GM18951 (cell line): ENCODE data around the gene SNX18.

ENCODE experiments used
- POLR2A ChIP-seq: IDR thresholded peaks from 4 replicates; pipeline ENCODE4 v1.6.1; 2011; ENCODE audit warnings: mild to moderate bottlenecking; ENCODE audit not compliant: insufficient read length, insufficient read depth; ENCODE audit errors: extremely low read depth
- in situ Hi-C: fragments of 300-500 bp; cut with MboI; formaldehyde crosslinking; loops from one replicate; pipeline ENCODE4 v1.12.0; 2022; ENCODE audit warnings: low sequenced_read_pairs, mixed read lengths, inconsistent platforms; ENCODE audit not compliant: unreplicated experiment

SNX18 gene

DNA sequence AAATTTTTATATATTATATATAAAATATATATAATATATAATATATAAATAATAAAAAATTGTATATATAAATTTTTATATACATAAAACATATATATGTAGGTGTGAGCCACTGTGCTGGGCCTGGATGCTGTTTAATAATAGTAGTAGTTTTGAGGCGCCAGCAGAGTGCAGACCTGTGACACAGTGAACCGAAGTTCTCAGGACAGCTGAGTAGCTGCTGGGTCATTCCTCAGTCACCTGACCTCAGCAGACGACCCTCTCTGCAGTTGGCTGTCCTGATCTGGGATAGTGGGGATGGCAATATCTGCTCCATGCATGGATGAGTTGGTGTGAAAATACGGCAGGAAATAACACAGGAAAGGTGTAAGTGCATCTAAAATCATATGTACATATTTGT is 3.3 kb upstream of the SNX18 start:
- TF ChIP-seq POLR2A = no peak
- in situ Hi-C loops = loop anchor here (10.0 kb wide), 1 partner anchor 331 kb away; no protein-coding TSS in a partner anchor

DNA sequence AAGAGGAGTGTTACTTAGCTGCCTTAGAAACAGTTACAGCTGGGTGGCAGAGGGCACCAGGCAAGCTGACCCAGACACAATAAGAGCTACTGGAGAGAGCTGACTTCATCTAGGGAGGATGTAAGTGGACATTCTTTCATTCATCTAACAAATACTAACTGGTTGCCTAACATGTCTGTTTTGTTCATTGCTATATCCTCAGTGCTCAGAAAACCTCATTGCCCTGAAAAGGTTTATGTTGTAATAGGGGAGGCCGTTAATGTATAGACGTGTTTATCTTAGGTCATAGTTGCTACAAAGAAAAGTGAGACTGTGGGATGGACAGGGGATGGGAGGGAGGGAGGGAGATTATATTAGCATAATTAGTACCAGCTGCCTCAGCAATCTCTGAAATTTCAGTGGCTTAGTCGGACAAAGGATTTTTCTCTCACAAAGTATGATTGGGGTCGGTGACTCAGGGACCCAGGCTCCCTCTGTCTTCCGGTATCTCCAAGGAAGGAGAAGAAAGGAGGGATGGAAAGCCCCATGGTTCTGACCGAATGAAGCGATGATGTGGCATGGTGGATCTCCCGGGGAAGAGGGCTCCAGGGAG is 2.6 kb upstream of the SNX18 start:
- TF ChIP-seq POLR2A = no peak
- in situ Hi-C loops = loop anchor here (10.0 kb wide), 1 partner anchor 330 kb away; no protein-coding TSS in a partner anchor

DNA sequence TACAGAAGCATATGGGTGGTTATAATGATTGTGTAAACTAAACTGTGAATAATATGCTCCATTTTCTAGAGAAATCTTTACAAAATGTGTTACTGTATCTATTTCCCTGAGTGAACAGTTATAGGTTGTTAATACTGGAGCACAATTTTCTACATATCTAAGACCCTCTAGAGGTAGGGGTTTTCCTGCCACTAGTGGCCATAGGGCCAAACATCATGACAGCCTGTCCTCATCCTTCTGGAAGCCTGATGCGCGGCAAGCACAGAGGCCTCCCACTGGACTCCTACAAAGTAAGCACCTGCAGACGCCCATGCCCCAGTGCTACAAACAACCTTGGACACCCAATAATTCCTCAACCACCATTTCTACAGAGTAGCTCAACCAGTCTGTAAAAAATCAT is 1.9 kb upstream of the SNX18 start:
- in situ Hi-C loops = loop anchor here (10.0 kb wide), 1 partner anchor 329 kb away; no protein-coding TSS in a partner anchor
- TF ChIP-seq POLR2A = no peak

DNA sequence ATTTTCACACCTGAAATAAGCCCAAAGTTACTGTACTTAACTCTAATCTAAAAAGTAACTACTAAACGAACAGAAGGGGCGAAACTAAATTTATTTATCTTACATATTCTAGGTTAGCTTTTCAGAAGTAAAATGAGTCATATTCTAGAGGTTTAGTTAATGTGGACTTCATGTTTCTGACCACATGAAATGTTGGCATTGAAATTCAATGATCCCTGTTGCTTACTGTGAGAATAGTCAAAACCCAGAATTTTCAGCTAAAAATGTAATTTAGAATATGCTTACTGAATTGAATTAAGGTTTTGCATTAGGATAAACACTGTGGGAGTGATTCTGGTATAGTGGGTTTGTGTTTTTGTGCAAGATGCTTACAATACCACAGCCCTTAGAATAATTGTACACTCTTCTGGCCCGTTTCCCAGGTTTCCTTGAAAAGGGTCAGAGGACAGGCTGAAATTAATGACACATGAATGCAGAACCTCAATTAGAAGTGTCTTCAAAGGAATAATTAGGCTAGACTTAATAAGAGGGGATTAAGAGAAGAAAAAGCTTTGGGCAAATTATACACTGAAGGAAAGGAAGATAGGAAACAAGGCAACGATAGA is 1.4 kb upstream of the SNX18 start:
- no peak for TF ChIP-seq POLR2A
- in situ Hi-C loops = loop anchor here (10.0 kb wide), 1 partner anchor 329 kb away; no protein-coding TSS in a partner anchor

DNA sequence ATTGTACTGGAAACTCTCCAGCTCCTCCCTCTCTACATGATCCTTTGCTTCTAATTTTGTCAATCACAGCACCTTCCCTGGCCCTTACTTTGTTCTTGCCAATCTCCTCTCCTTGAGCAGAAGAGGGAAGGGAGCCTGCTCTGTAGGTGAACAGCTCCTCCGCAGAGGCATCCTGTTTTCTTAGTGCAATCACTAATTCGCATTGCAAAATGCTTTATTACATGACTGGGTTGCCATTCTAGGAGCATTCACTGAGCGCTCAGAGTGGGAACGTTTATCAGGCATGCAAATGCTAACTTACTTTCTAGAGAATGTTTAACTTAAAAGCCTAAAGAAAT is 416 bp upstream of the SNX18 start:
- TF ChIP-seq POLR2A = no peak
- in situ Hi-C loops = loop anchor here (10.0 kb wide), 1 partner anchor 328 kb away; no protein-coding TSS in a partner anchor

DNA sequence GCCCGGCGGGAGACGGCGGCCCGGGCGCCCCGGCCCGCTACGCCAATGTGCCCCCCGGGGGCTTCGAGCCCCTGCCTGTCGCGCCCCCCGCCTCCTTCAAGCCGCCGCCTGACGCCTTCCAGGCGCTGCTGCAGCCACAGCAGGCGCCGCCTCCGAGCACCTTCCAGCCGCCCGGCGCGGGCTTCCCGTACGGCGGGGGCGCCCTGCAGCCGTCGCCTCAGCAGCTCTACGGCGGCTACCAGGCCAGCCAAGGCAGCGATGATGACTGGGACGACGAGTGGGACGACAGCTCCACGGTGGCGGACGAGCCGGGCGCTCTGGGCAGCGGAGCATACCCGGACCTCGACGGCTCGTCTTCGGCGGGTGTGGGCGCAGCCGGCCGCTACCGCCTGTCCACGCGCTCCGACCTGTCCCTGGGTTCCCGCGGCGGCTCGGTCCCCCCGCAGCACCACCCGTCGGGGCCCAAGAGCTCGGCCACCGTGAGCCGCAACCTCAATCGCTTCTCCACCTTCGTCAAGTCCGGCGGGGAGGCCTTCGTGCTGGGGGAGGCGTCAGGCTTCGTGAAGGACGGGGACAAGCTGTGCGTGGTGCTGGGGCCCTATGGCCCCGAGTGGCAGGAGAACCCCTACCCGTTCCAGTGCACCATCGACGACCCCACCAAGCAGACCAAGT is 723 bp downstream of the SNX18 start:
- in situ Hi-C loops = loop anchor here (10.0 kb wide), 1 partner anchor 327 kb away; no protein-coding TSS in a partner anchor
- TF ChIP-seq POLR2A = no peak

DNA sequence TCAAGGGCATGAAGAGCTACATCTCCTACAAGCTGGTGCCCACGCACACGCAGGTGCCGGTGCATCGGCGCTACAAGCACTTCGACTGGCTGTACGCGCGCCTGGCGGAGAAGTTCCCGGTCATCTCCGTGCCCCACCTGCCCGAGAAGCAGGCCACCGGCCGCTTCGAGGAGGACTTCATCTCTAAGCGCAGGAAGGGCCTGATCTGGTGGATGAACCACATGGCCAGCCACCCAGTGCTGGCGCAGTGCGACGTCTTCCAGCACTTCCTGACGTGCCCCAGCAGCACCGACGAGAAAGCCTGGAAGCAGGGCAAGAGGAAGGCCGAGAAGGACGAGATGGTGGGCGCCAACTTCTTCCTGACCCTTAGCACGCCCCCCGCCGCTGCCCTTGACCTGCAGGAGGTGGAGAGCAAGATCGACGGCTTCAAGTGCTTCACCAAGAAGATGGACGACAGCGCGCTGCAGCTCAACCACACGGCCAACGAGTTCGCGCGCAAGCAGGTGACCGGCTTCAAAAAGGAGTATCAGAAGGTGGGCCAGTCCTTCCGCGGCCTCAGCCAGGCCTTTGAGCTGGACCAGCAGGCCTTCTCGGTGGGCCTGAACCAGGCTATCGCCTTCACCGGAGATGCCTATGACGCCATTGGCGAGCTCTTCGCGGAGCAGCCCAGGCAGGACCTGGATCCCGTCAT is 1.4 kb downstream of the SNX18 start:
- TF ChIP-seq POLR2A = no peak
- in situ Hi-C loops = loop anchor here (10.0 kb wide), 1 partner anchor 326 kb away; no protein-coding TSS in a partner anchor

DNA sequence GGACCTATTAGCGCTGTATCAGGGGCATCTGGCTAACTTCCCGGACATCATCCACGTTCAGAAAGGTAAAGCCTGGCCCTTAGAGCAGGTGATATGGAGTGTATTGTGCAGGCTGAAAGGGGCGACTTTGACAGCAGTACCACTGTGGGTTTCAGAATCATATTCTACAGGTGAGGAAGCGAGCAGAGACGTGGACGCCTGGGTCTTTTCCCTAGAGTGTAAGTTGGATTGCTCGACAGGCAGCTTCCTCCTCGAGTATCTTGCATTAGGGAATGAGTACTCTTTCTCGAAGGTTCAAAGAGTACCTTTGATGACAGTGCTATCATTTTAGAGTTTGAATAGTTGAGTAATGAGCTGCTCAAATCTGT is 1.9 kb downstream of the SNX18 start:
- TF ChIP-seq POLR2A = no peak
- in situ Hi-C loops = loop anchor here (10.0 kb wide), 1 partner anchor 325 kb away; no protein-coding TSS in a partner anchor

DNA sequence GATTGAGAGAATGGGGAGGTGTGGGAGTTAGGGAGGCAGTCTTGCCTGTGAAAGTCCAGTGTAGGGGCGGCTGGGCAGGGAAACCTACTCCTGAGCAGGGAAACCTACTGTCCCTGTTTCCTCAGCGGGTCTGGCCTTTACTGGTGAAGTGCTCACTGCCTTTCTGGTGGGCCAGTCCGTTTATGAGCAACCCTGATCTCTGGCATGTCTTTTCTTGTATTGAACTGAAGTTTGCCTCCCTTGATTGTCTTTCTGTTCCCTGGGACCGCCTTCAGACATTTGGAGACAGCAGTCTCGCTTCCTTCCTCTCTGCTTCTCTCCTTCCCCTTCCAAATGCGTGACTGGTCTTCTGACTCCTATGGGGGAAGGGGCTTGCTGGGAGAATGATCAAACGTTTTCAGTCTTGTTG is 2.9 kb downstream of the SNX18 start:
- in situ Hi-C loops = no loop called here
- no peak for TF ChIP-seq POLR2A

DNA sequence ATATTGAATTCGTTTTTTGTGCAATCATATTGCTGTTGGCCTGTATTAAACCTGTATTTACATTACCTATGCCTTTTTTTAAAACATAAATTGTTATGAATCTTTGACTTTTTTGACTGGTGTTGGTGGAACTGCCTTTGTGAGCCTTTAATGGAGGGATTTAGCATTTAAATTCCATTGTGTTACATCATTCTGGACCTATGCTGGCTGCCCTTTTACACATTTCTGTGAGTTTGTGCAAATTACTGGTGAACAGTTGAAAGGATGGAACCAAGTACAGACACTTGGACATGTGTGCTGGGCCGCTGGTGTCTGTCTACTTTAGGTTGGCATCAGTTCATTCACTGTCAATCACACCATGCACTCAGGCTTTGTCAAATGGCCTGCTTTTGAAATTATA is 3.4 kb downstream of the SNX18 start:
- in situ Hi-C loops = no loop called here
- TF ChIP-seq POLR2A = no peak

DNA sequence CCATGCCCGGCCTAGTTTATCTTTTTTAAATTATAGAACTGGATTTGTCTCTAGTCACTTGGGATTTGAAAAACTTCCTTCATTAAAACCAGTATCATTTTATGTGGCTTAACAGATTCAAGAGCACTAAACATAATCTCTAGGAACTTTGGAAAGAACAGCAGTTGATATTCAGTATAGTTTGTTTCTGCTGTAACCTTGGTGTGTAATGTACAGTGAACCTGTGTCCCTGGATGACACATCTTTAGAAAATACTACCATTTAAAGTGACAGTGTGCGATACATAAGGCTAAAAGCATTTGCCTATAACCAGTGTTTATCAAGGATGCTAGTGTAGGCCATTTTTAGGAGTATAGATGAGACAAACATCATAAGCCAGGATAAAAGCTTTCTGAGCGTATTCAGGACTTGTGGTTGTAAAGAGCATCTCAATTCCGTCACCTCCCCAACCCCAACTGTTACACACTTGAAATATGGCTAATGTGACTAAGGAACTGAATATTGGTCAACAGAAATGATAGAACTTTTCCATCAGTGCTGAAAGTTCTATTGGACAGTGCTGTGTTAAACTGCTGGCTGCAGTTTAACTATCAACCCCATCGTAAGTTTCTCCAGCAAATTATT is 4.4 kb downstream of the SNX18 start:
- no peak for TF ChIP-seq POLR2A
- in situ Hi-C loops = no loop called here

DNA sequence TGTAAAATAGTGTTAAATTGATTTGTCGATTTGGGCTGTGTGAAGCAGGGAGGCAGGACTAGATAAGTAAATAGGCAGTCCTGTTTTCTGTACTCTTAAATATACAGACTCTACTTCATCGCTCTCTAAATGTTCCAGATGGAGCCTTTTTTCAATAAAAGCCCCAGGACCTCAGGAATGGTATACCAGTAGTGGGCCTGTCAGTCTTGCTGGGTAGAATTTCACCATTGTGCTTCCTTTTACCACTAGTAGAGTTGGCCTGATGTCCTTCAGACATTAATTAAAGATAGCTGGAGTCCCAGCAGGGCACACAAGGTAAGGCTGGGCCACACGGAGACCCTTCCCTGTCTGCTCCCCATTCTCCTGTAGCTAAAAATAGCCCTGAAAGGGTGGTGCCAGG is 6.0 kb downstream of the SNX18 start:
- in situ Hi-C loops = no loop called here
- no peak for TF ChIP-seq POLR2A

DNA sequence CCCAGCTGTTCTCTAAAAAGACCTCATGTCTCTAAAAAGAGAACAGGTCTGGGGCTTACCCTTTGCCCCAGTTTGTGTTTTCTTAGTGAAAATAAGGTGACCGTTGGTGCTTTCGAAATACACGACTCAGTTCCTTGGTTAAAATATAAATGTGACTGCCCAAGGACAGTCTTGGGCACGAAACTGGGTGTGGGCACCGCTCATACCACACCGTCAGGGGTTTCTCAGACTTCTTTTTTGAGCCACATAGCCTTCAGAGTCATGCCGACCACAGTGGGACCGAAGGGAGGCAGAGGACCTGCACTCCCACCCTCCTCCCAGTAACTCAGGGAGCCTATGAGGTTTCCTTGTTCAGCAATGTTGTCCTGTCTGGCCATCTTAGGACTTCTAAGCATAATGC is 6.5 kb downstream of the SNX18 start:
- TF ChIP-seq POLR2A = no peak

More for the DNA sequence above, 6.5 kb downstream of the SNX18 start:
- in situ Hi-C loops = no loop called here
